Thyroid gland (tissue), 4 donors: ENCODE data around the gene FBXO41.

ENCODE experiments used
- CTCF ChIP-seq, 6 experiments: fragments of 200-600 bp in 3 of 6; fragments of 450-650 bp in 3 of 6; sonication (generic) in 3 of 6; IDR thresholded peaks; one replicate each; pipeline ENCODE4 v1.5.1; 2016 to 2019; ENCODE audit warnings: antibody characterized with exemption in 6 of 6, mild to moderate bottlenecking in 2 of 6, inconsistent platforms in 1 of 6, moderate library complexity in 1 of 6
- POLR2A ChIP-seq, 2 donors: fragments of 450-650 bp; IDR thresholded peaks; one replicate each; pipeline ENCODE4 v1.6.1; 2017; ENCODE audit warnings: antibody characterized with exemption in 2 of 2, mild to moderate bottlenecking in 2 of 2, moderate library complexity in 1 of 2

- no peak for TF ChIP-seq CTCF (IDR thresholded peaks at IDR 0.05)
- no peak for TF ChIP-seq POLR2A (IDR thresholded peaks at IDR 0.05)
Measured at GRCh38 chr2:73272270-73272669, 12.0 kb downstream of the FBXO41 start.
